HUES6 (cell line): Measurements from ENCODE around the gene ABHD17A.

ENCODE experiments used
- H3K27ac ChIP-seq: 2 replicates; pipeline ENCODE4 v1.7.0; 2013; ENCODE audit warnings: low read depth, mild to moderate bottlenecking, low read length, inconsistent platforms
- H3K27me3 ChIP-seq: 2 replicates; pipeline ENCODE4 v1.6.1; 2013; ENCODE audit warnings: low read length; ENCODE audit not compliant: control insufficient read depth, insufficient read depth
- H3K36me3 ChIP-seq: 2 replicates; pipeline ENCODE4 v1.6.1; 2013; ENCODE audit warnings: low read length; ENCODE audit not compliant: control insufficient read depth, insufficient read depth
- H3K4me1 ChIP-seq: 2 replicates; pipeline ENCODE4 v1.6.1; 2013; ENCODE audit warnings: low read length; ENCODE audit not compliant: control insufficient read depth, insufficient read depth
- H3K4me3 ChIP-seq: 2 replicates; pipeline ENCODE4 v1.5.1; 2013; ENCODE audit warnings: low read depth, low read length
- H3K9ac ChIP-seq: one replicate; pipeline ENCODE4 v1.6.1; 2013; ENCODE audit warnings: mild to moderate bottlenecking, low read length
- H3K9me3 ChIP-seq: 2 replicates; pipeline ENCODE4 v1.6.1; 2013; ENCODE audit warnings: low read depth, low read length; ENCODE audit not compliant: control insufficient read depth, insufficient read depth

ABHD17A gene

GRCh38 chr19:1872807-1873523, 12.3 kb downstream of the ABHD17A start:
- H3K4me3 ChIP-seq = no peak overlapping the region
- H3K27ac ChIP-seq = no peak overlapping the region
- 0 out of 2 replicates have a peak, but pooled peaks cover 2% of the 10 kb centered on the region for H3K4me1 ChIP-seq
- peaks cover 3% of the 10 kb centered on the region for H3K36me3 ChIP-seq
- no peaks in the 10 kb centered on the region for H3K27me3 ChIP-seq
- H3K9ac ChIP-seq = no peak overlapping the region
- H3K9me3 ChIP-seq = no peaks in the 10 kb centered on the region

GRCh38 chr19:1871630-1872029, 13.7 kb downstream of the ABHD17A start:
- H3K36me3 ChIP-seq = peaks cover 3% of the 10 kb centered on the region
- H3K9me3 ChIP-seq = no peaks in the 10 kb centered on the region
- H3K4me3 ChIP-seq = no peak overlapping the region
- H3K9ac ChIP-seq = no peak overlapping the region
- H3K27ac ChIP-seq = no peak overlapping the region
- H3K27me3 ChIP-seq = no peaks in the 10 kb centered on the region
- 0 out of 2 replicates have a peak, but pooled peaks cover 2% of the 10 kb centered on the region for H3K4me1 ChIP-seq

DNA sequence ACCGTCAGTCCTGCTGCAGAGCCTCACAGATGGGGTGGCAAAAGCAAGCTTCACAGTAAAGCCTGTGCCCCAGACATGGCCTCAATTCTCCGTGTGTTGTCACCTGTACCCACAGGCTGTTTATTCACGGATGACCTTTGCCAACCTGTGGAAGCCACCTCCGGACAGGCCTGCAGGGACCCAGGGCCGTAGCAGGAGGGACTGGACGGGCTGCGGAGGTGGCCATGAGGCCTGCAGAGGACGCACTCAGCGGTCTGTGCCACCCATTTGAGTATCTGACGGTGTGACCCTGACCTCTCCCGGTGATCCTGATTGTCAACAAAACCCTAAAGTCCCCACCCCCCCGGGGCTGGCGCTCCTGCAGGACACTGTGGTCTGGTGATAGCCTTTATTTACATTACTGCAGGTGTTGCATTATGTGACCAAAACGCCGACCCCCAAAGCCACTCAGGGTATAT, 14.1 kb downstream of the ABHD17A start:
- Histone ChIP-seq H3K36me3 (peaks cover 3% of the 10 kb centered on the region), H3K4me3 (no peak overlapping the region), H3K9me3 (no peaks in the 10 kb centered on the region), H3K27me3 (no peaks in the 10 kb centered on the region), H3K27ac (no peak overlapping the region), H3K4me1 (0 out of 2 replicates have a peak, but pooled peaks cover 2% of the 10 kb centered on the region), H3K9ac (no peak overlapping the region)

- Histone ChIP-seq H3K4me1 (peaks cover 8% of the 10 kb centered on the region), H3K27ac (no peak overlapping the region)
Observed at GRCh38 chr19:1868971-1869370, 16.3 kb downstream of the ABHD17A start.

DNA sequence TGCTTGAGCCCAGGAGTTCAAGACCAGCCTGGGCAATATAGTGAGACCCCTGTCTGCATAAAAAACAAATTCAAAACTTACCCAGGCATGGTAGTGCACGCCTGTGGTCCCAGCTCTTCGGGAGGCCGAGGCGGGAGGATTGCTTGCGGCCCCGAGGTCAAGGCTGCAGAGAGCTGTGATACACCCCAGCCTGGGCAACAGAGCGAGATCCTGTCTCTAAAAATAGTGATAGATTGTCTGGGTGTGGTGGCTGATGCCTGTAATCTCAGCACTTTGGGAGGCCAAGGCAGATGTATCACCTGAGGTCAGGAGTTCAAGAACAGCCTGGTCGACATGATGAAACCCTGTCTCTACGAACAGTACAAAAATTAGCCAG, 18.0 kb downstream of the ABHD17A start:
- Histone ChIP-seq H3K27ac (no peak overlapping the region), H3K9me3 (no peaks in the 10 kb centered on the region), H3K9ac (no peak overlapping the region), H3K36me3 (peaks cover 3% of the 10 kb centered on the region; the same call in 1 of the 2 replicates), H3K4me3 (no peak overlapping the region), H3K27me3 (peaks cover 1% of the 10 kb centered on the region; the same call in 1 of the 2 replicates), H3K4me1 (peaks cover 8% of the 10 kb centered on the region)

More at GRCh38 chr19:1868971-1869370, 16.3 kb downstream of the ABHD17A start:
- Histone ChIP-seq H3K27me3 (no peaks in the 10 kb centered on the region), H3K36me3 (peaks cover 3% of the 10 kb centered on the region), H3K9me3 (no peaks in the 10 kb centered on the region), H3K9ac (no peak overlapping the region), H3K4me3 (no peak overlapping the region)

DNA sequence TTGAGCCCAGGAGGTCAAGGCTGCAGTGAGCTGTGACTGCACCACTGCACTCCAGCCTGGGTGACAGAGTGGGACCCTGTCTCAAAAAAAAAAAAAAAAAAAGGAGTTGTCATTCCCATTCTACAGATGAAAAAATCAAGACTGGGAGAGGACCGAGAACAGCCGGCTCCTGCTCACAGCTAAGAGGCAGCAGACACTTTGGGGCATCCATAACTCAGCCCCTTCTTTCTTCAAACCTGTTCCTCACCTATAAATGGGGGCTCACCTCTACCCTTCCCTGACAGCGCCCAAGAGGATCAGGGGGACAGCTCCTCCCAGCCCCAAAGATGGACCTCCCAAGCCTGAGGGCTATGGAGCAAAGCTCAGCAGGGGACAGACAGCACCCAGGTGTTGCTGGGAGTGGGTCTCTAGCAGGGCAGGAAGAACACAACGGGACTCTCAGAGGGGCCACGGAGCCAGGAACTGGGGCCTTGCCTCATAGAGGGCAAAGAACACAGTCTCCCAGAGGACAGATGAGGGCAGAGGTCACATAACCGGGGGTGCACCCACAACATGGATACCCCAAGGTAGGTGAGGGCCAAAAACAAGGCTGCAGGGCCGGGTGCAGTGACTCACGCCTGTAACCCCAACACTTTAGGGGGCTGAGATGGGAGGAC, 18.5 kb downstream of the ABHD17A start:
- Histone ChIP-seq H3K27ac (no peak overlapping the region), H3K4me1 (peaks cover 8% of the 10 kb centered on the region)

DNA sequence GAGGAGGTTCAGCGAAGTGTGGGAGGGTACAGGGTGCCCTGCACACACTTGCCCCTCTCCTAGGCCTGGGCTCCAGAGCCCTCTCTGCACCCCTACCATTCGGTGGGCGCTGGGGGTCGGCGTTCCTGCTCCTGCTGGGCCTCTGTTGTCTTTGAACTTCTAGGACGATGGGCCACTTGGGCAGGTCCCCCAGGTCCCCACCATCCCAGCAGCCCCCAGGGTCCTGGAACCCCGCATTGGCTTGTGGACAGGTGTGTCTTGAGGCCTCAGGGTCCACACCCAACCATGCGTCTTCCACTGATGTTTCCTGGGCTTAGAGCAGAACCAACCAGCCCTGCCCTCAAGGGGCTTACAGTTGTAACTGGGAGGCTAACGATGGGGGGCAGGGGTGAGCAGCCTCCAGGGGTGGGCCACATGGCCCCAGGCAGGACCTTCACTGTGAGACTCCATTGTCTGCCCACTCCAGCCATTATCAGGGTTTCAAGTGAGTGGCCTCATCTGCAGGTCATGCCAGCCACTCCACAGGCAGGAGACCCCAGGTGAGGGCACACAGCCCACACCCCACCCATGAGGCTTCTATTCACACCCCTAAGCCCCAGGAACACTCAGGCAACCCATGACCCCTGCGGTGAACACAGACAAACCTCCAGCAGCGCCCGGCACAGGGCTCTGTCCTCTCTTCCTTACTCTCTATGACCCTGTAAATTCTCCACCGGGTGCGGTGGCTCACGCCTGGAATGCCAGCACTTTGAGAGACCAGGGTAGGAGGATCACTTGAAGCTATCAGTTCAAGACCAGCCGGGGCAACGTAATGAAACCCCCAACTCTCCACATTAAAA, 19.9 kb downstream of the ABHD17A start:
- peaks cover 3% of the 10 kb centered on the region; the same call in 1 of the 2 replicates for H3K36me3 ChIP-seq
- H3K9ac ChIP-seq = peak overlapping the region; percentile 93
- no peaks in the 10 kb centered on the region for H3K9me3 ChIP-seq
- peaks cover 20% of the 10 kb centered on the region for H3K27me3 ChIP-seq
- H3K27ac ChIP-seq = peak overlapping the region; percentile 99
- peaks cover 19% of the 10 kb centered on the region for H3K4me1 ChIP-seq
- peak overlapping the region; percentile 74 for H3K4me3 ChIP-seq

More for the DNA sequence above, 18.5 kb downstream of the ABHD17A start:
- H3K4me3 ChIP-seq = no peak overlapping the region
- no peaks in the 10 kb centered on the region for H3K9me3 ChIP-seq
- H3K36me3 ChIP-seq = peaks cover 3% of the 10 kb centered on the region; the same call in 1 of the 2 replicates
- H3K27me3 ChIP-seq = peaks cover 7% of the 10 kb centered on the region; the same call in 1 of the 2 replicates
- no peak overlapping the region for H3K9ac ChIP-seq

DNA sequence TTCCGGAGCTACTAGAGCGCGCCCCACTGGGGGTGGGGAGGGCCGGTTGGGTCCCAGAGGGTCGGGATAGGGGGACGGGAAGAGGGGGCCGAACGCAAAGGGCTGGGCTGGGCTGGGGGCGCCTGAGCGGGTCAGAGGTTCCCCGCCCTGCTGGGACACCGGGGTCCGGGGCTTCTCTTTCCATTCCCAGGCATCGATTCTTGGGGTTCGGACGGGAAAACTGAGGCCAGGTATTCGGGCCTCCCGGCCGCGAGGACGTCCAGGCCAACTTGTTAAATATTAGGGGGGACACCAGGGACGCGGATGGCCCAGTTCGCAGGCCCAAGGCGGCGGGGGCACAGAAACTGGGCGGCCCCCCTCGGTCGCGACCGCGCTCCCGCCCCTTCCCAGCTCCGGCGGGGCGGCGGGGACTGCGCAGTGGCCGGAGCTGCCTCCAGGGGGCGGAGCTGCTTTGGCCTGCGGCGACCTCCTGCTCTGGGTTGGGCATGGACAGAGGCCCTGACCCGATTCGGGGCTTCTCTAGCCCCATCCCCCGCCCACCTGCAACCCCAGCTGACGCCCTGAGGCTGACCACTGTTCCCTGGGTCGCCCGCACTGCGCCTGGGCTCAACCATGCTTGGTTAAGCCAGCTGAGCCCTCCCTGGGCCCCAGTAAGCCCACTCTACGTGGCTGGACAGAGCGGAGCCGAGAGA, 20.7 kb downstream of the ABHD17A start:
- H3K9ac ChIP-seq = peak overlapping the region; percentile 93
- H3K36me3 ChIP-seq = no peaks in the 10 kb centered on the region
- H3K9me3 ChIP-seq = no peaks in the 10 kb centered on the region
- peaks cover 24% of the 10 kb centered on the region for H3K4me1 ChIP-seq
- peak overlapping the region; percentile 74 for H3K4me3 ChIP-seq
- peak overlapping the region; percentile 99 for H3K27ac ChIP-seq
- peaks cover 23% of the 10 kb centered on the region for H3K27me3 ChIP-seq

DNA sequence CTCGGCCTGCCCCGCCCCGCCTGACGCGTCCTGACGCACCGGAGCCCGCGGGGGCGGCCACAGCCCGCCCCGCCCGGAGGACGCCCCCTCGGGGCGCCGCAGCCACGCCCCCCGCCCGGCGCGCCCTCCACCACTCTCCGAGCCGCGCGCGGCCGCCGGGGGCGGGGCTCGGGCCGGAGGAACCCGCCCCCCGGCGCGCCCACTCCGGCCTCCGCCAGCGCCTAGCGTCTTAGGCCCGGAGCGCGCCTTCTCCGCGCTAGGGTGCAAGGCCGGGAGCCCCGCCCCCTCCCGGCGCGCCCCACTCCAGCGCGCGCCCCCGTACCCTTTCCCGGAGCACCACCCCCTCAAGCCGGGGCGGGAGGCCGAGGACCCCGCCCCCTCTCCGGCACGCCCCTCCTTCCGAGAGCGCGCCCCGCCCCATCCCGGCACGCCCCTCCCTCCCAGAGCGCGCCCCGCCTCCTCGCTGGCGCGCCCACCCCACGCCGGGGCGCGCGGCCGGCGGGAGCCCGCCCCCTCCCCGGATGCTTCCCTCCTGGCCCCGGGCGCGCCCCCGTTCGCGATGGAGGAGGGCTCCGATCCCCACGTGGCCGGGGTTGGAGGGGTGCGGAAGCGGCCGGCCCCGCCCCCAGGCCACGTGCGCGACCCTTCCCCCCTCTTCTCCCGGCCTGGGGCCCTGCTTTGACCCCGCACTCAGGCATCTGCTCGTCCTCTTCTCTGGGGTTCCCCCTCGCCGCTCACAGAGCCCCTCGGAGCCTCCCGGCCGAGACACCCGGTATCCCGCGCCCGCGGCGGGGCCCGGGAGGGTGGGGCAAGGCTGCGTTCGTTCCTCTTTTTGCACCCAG, 21.4 kb downstream of the ABHD17A start:
- Histone ChIP-seq H3K36me3 (no peaks in the 10 kb centered on the region), H3K9ac (peak overlapping the region; percentile 93), H3K27me3 (peaks cover 23% of the 10 kb centered on the region), H3K27ac (peak overlapping the region; percentile 99), H3K4me3 (peak overlapping the region; percentile 74), H3K4me1 (peaks cover 32% of the 10 kb centered on the region), H3K9me3 (no peaks in the 10 kb centered on the region)

- Histone ChIP-seq H3K9ac (peak within 1 kb of the TSS; percentile 93), H3K27ac (peak within 1 kb of the TSS; percentile 99), H3K27me3 (peaks cover 23% of the 10 kb centered on the region), H3K4me1 (peaks cover 37% of the 10 kb centered on the region), H3K4me3 (peak within 1 kb of the TSS; percentile 89), H3K36me3 (no peaks in the 10 kb centered on the region), H3K9me3 (no peaks in the 10 kb centered on the region)
Observed at GRCh38 chr19:1863328-1863637, 22.0 kb downstream of the ABHD17A start, which contains the start of gene KLF16. Gene KLF16, minus strand, starts transcription at chr19:1863579. Its CDS starts 82 bp downstream, at chr19:1863497.
